Measurements from ENCODE around the gene SLC22A14. TPM values are rescaled to one million over a fixed set of nuclear protein-coding genes. Genes with fewer than 3 reads are reported as not detected.

The SLC22A14 gene
- total and polyA plus RNA-seq, 2 donors (not counting 1 experiment from before 2014, with no cell fraction given), result not detected

DNA sequence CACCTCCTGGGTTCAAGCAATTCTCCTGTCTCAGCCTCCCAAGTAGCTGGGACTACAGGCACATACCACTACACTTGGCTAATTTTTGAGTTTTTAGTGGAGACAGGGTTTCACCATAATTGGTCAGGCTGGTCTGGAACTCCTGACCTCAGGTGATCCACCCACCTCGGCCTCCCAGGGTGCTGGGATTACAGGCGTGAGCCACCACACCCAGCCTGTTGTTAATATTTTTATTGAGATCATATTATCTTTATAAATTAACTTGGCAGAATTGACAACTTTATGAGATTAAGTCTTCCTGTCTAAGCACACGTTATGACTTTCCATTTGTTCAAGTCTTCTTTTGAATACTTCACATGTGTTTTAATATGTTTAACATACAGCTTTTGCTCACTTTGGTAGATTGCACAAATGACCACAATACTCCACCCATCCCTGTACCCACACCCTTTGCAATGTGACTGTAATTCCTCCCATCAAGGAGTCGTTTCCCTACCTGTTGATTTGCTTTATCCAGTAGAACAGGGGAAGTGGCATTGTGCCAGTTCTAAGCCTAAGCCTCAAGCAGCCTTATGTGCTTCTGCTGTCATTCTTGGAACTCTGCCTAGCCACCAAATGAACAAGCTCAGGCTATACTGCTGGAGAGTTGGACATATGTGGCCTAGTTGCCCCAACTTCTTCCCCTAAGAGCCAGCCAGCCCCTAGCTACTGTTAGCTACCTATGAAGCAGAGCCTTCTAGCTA is 72.7 kb downstream of the SLC22A14 start:
- Mint-ChIP-seq H3K9me3 (ENCODE audit: insufficient read depth) (no peaks in the 10 kb centered on the region), H3K4me3 (no peak overlapping the region), H3K4me1 (no peaks in the 10 kb centered on the region)

DNA sequence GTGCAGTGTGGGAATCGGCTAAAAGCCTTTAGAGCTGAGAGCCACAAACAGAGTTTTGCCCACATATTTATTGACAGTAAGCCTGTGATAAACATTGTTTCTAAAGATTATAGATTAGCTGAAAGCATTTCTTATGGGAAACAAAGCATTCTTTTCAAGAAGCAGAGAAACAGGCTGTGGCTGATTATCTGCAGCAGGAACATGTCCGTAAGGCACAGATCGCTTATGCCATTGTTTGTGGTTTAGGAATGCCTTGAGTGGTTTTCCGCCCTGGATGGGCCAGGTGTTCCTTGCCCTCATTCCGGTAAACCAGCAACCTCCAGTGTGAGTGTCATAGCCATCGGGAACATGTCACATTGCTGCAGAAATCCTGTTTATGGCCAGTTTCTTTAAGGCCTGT is 76.9 kb downstream of the SLC22A14 start:
- WGBS (ENCODE audit: insufficient coverage), result 96% methylated on average over 5 of the region's 6 CpGs
- H3K4me3 ChIP-seq (ENCODE audit: control extremely low read depth in 1 of 5, extremely low read depth in 1 of 5, insufficient read depth in 1 of 5, low read depth in 2 of 5, low read length in 4 of 5), result no peak overlapping the region
- no peak for TF ChIP-seq EZH2 (IDR thresholded peaks at IDR 0.05; ENCODE audit: borderline replicate concordance, insufficient read depth, low read depth, low read length, poor library complexity, severe bottlenecking)
- TF ChIP-seq, protein P1, sequence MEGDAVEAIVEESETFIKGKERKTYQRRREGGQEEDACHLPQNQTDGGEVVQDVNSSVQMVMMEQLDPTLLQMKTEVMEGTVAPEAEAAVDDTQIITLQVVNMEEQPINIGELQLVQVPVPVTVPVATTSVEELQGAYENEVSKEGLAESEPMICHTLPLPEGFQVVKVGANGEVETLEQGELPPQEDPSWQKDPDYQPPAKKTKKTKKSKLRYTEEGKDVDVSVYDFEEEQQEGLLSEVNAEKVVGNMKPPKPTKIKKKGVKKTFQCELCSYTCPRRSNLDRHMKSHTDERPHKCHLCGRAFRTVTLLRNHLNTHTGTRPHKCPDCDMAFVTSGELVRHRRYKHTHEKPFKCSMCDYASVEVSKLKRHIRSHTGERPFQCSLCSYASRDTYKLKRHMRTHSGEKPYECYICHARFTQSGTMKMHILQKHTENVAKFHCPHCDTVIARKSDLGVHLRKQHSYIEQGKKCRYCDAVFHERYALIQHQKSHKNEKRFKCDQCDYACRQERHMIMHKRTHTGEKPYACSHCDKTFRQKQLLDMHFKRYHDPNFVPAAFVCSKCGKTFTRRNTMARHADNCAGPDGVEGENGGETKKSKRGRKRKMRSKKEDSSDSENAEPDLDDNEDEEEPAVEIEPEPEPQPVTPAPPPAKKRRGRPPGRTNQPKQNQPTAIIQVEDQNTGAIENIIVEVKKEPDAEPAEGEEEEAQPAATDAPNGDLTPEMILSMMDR (IDR thresholded peaks at IDR 0.05), result no peak
- H3K4me1 ChIP-seq (ENCODE audit: control insufficient read depth in 2 of 2, insufficient read depth in 2 of 2, low read length in 2 of 2), result no peaks in the 10 kb centered on the region
- H3K9me3 Mint-ChIP-seq (ENCODE audit: insufficient read depth), result no peaks in the 10 kb centered on the region
- H3K4me1 Mint-ChIP-seq, result no peaks in the 10 kb centered on the region
- H3K79me2 ChIP-seq (ENCODE audit: control insufficient read depth, insufficient read depth, low read length), result no peaks in the 10 kb centered on the region
- ATAC-seq (ENCODE audit: low read depth), result no peak
- no peak for DNase-seq
- intact Hi-C loops (cut with micrococcal nuclease), result no loop called here
- H3K9ac ChIP-seq (ENCODE audit: low read length), result no peak overlapping the region
- no peak overlapping the region for H3K27ac Mint-ChIP-seq
- no peaks in the 10 kb centered on the region for H3K36me3 ChIP-seq (replicated peaks in 1 of 2; ENCODE audit: control extremely low read depth in 1 of 2, control insufficient read depth in 1 of 2, extremely low read depth in 1 of 2, insufficient read depth in 2 of 2, low read length in 1 of 2)
- no peaks in the 10 kb centered on the region for H3K27me3 ChIP-seq (replicated peaks in 1 of 4; ENCODE audit: control extremely low read depth in 1 of 4, control insufficient read depth in 3 of 4, insufficient read depth in 4 of 4, low read length in 3 of 4)
- H3K27ac ChIP-seq (ENCODE audit: low read length in 2 of 2), result no peak overlapping the region
- H3K4me2 ChIP-seq (replicated peaks; ENCODE audit: low read depth, low read length, poor library complexity, severe bottlenecking), result no peak overlapping the region
- POLR2A ChIA-PET, result no interaction called here
- no peaks in the 10 kb centered on the region for H3K27me3 Mint-ChIP-seq
- H3K4me3 Mint-ChIP-seq, result no peak overlapping the region
- H4K20me1 ChIP-seq (ENCODE audit: control insufficient read depth, insufficient read depth, low read length, poor library complexity, severe bottlenecking), result no peaks in the 10 kb centered on the region
- no peak overlapping the region for H2AFZ ChIP-seq (ENCODE audit: insufficient read depth, low read depth, low read length, poor library complexity, severe bottlenecking)
- CTCF ChIA-PET, result no interaction called here
- no peaks in the 10 kb centered on the region for H3K9me3 ChIP-seq (ENCODE audit: control extremely low read depth in 1 of 3, control insufficient read depth in 2 of 3, insufficient read depth in 1 of 3, low read length in 2 of 3)

More for the DNA sequence above, 72.7 kb downstream of the SLC22A14 start:
- no peak overlapping the region for H3K4me3 ChIP-seq (ENCODE audit: control extremely low read depth in 1 of 5, extremely low read depth in 1 of 5, insufficient read depth in 1 of 5, low read depth in 2 of 5, low read length in 4 of 5)
- H3K36me3 ChIP-seq (replicated peaks in 1 of 2; ENCODE audit: control extremely low read depth in 1 of 2, control insufficient read depth in 1 of 2, extremely low read depth in 1 of 2, insufficient read depth in 2 of 2, low read length in 1 of 2), result no peaks in the 10 kb centered on the region
- no peaks in the 10 kb centered on the region for H3K27me3 ChIP-seq (replicated peaks in 1 of 4; ENCODE audit: control extremely low read depth in 1 of 4, control insufficient read depth in 3 of 4, insufficient read depth in 4 of 4, low read length in 3 of 4)
- H2AFZ ChIP-seq (ENCODE audit: insufficient read depth, low read depth, low read length, poor library complexity, severe bottlenecking), result no peak overlapping the region
- intact Hi-C loops (cut with micrococcal nuclease), result no loop called here
- Mint-ChIP-seq H3K27me3 (no peaks in the 10 kb centered on the region), H3K27ac (no peak overlapping the region)
- no peak overlapping the region for H3K9ac ChIP-seq (ENCODE audit: low read length)
- no peaks in the 10 kb centered on the region for H4K20me1 ChIP-seq (ENCODE audit: control insufficient read depth, insufficient read depth, low read length, poor library complexity, severe bottlenecking)
- TF ChIP-seq EZH2 (IDR thresholded peaks at IDR 0.05; ENCODE audit: borderline replicate concordance, insufficient read depth, low read depth, low read length, poor library complexity, severe bottlenecking), result no peak
- TF ChIP-seq, protein P1 (IDR thresholded peaks at IDR 0.05), result no peak
- ChIA-PET POLR2A (no interaction called here), CTCF (interaction anchor here (1.2 kb wide), 1 partner anchor 9 kb away, joined by 8 read pairs; the partner anchor contains the start of gene XYLB)
- no CpG with 5 or more reads among the region's 4 CpGs for WGBS (ENCODE audit: insufficient coverage)
- no peaks in the 10 kb centered on the region for H3K79me2 ChIP-seq (ENCODE audit: control insufficient read depth, insufficient read depth, low read length)
- H3K27ac ChIP-seq (ENCODE audit: low read length in 2 of 2), result no peak overlapping the region
- ATAC-seq (ENCODE audit: low read depth) (no peak), DNase-seq (no peak)
- H3K4me1 ChIP-seq (ENCODE audit: control insufficient read depth in 2 of 2, insufficient read depth in 2 of 2, low read length in 2 of 2), result no peaks in the 10 kb centered on the region
- no peak overlapping the region for H3K4me2 ChIP-seq (replicated peaks; ENCODE audit: low read depth, low read length, poor library complexity, severe bottlenecking)
- no peaks in the 10 kb centered on the region for H3K9me3 ChIP-seq (ENCODE audit: control extremely low read depth in 1 of 3, control insufficient read depth in 2 of 3, insufficient read depth in 1 of 3, low read length in 2 of 3)
